Measurements from ENCODE around the gene SCP2.

Gene SCP2, protein sequence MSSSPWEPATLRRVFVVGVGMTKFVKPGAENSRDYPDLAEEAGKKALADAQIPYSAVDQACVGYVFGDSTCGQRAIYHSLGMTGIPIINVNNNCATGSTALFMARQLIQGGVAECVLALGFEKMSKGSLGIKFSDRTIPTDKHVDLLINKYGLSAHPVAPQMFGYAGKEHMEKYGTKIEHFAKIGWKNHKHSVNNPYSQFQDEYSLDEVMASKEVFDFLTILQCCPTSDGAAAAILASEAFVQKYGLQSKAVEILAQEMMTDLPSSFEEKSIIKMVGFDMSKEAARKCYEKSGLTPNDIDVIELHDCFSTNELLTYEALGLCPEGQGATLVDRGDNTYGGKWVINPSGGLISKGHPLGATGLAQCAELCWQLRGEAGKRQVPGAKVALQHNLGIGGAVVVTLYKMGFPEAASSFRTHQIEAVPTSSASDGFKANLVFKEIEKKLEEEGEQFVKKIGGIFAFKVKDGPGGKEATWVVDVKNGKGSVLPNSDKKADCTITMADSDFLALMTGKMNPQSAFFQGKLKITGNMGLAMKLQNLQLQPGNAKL

DNA sequence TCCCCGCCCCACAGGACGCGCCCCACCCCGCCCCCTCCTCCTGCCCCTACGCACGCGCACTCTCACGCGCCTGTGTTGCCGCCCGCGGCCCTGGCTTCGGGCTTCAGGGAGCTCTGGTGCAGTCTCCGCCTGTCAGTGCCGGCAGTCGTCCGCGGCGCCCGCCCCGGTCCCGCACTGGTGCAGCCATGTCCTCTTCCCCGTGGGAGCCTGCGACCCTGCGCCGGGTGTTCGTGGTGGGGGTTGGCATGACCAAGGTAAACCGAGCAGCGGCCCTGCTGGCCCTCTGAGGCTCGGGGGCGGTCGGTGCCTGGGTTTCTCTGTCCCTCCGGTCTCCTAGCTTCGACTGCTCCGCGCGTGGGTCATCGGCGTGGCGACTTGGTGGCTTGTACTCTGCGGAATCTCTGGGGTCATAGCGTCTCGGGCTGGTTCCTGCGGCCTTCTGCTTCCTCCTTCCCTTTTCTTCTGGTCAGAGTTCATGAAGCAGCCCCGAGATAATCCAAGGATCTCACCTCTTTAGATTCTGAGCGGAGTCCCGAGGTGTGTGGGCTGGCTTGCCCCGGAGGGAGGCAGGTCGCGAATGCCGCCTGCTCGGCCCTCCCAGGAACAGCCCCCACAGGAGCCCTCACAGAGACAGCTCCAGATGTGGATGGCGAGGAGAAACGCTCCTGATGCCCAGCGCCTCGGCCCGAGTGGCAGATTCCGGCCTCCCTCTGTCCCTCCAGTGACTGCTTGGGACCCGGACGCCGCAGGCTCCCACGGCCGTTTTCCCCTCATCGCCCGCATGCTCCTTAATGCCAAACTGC, at the start of gene SCP2:
Gene SCP2, plus strand, starts transcription at position 65 of the 803 bp plus-strand sequence. Its CDS starts 121 bp downstream, at position 186.
- H3K36me3 ChIP-seq (ENCODE audit: control insufficient read depth, insufficient read depth, low read length): no peaks in the 10 kb centered on the region
- peak within 1 kb of the TSS; percentile 96 for H3K9ac ChIP-seq (ENCODE audit: low read length)
- no peaks in the 10 kb centered on the region for H3K27me3 ChIP-seq (ENCODE audit: control insufficient read depth, insufficient read depth, low read length)
- peaks cover 26% of the 10 kb centered on the region for H3K4me1 ChIP-seq (ENCODE audit: control insufficient read depth, insufficient read depth, low read length)
- H3K9me3 ChIP-seq (ENCODE audit: control insufficient read depth, low read length): no peaks in the 10 kb centered on the region
- peak within 1 kb of the TSS; percentile 92 for H3K4me3 ChIP-seq (ENCODE audit: low read length)

DNA sequence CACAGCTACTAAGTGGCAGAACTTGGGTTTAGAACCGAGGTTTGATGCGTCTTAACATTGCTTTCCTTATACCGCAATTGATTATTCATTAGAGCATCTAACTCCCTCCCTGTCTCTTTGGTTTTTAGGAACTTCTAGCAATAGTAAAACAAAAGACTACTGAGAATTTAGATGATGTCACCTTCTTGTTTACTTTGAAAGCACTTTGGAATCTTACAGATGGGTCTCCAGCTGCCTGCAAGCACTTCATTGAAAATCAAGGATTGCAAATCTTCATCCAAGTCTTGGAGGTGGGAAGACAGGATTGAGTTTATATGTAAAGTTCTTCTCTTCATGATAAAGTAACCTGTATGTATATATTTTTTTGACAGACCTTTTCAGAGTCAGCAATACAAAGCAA, 49.5 kb upstream of the SCP2 start:
- no peaks in the 10 kb centered on the region for H3K36me3 ChIP-seq (ENCODE audit: control insufficient read depth, insufficient read depth, low read length)
- no peak overlapping the region for H3K4me3 ChIP-seq (ENCODE audit: low read length)
- no peaks in the 10 kb centered on the region for H3K27me3 ChIP-seq (ENCODE audit: control insufficient read depth, insufficient read depth, low read length)

DNA sequence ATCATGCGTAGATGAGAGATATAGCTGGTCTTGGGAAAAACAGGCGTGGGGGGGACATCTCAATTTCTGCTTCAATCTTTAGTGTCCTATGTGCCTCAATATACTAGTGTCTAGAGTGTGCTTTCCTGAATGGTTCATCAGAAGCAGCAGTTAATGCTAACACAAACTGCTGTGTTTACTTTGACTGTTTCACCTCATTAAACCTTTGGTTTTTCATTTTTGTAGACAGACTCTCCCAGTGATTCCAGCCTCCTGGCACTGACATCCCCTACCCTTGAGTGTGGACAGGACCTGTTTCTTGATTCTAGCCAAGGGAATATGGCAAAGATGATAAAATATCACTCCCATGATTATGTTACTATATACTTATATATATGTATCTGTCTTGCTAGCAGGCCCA, 46.9 kb upstream of the SCP2 start:
- Histone ChIP-seq H3K27me3 (ENCODE audit: control insufficient read depth, insufficient read depth, low read length) (no peaks in the 10 kb centered on the region), H3K9me3 (ENCODE audit: control insufficient read depth, low read length) (no peaks in the 10 kb centered on the region), H3K4me3 (ENCODE audit: low read length) (no peak overlapping the region), H3K4me1 (ENCODE audit: control insufficient read depth, insufficient read depth, low read length) (no peaks in the 10 kb centered on the region), H3K36me3 (ENCODE audit: control insufficient read depth, insufficient read depth, low read length) (no peaks in the 10 kb centered on the region), H3K9ac (ENCODE audit: low read length) (no peak overlapping the region)

More for the DNA sequence above, 49.5 kb upstream of the SCP2 start:
- H3K9me3 ChIP-seq (ENCODE audit: control insufficient read depth, low read length): no peaks in the 10 kb centered on the region
- no peaks in the 10 kb centered on the region for H3K4me1 ChIP-seq (ENCODE audit: control insufficient read depth, insufficient read depth, low read length)
- H3K9ac ChIP-seq (ENCODE audit: low read length): no peak overlapping the region

DNA sequence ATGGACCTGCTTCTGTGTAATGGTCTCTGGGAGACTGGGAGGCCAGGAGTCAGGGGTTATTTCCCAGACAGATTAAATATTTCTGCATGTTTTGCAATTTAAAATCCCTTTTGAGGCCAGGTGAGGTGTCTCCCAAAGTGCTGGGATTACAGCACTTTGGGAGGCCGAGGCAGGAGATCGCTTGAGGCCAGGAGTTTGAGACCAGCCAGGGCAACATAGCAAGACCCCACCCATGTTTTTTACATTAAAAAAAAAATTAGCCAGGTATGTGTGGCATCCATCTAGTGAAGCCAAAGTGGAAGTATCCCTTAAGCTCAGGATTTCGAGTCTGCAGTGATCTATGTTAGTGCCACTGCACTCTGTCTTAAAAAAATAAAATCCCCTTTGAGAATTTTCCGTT, 39.6 kb upstream of the SCP2 start:
- H3K4me3 ChIP-seq (ENCODE audit: low read length): no peak overlapping the region
- H3K36me3 ChIP-seq (ENCODE audit: control insufficient read depth, insufficient read depth, low read length): no peaks in the 10 kb centered on the region
- no peaks in the 10 kb centered on the region for H3K27me3 ChIP-seq (ENCODE audit: control insufficient read depth, insufficient read depth, low read length)
- no peaks in the 10 kb centered on the region for H3K9me3 ChIP-seq (ENCODE audit: control insufficient read depth, low read length)
- H3K4me1 ChIP-seq (ENCODE audit: control insufficient read depth, insufficient read depth, low read length): no peaks in the 10 kb centered on the region
- H3K9ac ChIP-seq (ENCODE audit: low read length): no peak overlapping the region

DNA sequence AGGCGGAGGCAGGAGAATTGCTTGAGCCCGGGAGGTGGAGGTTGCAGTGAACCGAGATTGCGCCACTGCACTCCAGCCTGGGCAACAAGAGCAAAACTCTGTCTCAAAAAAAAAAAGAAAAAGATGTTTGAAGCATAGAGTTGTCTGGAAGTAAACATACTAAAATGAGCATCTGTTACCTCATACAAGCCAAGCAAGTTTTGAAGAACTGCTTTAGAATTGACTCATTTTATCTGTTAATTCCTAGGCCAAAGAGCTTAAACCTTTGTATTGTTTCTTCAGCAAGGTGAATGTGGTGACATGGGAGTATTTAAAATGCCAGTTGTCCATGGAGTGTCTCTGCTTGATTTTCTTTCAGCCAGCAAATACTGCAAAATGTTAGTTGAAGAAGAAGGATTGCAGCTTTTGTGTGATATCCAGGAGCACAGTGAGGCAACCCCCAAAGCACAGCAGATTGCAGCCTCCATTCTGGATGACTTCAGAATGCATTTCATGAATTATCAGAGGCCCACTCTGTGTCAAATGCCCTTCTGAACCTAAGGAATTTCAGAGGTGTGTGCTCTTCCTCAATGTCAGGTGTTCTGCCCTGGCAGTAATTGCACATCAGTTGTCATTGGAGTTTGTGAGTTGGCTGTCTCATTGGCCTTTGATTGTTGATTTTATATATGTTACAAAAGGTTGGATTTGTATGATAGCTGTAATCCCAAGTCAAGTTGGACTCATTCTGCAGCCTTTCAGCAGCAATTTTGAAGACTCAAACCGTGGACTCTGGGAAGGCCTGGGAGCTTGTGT, 34.5 kb upstream of the SCP2 start:
- no peaks in the 10 kb centered on the region for H3K4me1 ChIP-seq (ENCODE audit: control insufficient read depth, insufficient read depth, low read length)
- no peak overlapping the region for H3K9ac ChIP-seq (ENCODE audit: low read length)
- H3K4me3 ChIP-seq (ENCODE audit: low read length): no peak overlapping the region
- no peaks in the 10 kb centered on the region for H3K27me3 ChIP-seq (ENCODE audit: control insufficient read depth, insufficient read depth, low read length)
- no peaks in the 10 kb centered on the region for H3K9me3 ChIP-seq (ENCODE audit: control insufficient read depth, low read length)
- H3K36me3 ChIP-seq (ENCODE audit: control insufficient read depth, insufficient read depth, low read length): no peaks in the 10 kb centered on the region

DNA sequence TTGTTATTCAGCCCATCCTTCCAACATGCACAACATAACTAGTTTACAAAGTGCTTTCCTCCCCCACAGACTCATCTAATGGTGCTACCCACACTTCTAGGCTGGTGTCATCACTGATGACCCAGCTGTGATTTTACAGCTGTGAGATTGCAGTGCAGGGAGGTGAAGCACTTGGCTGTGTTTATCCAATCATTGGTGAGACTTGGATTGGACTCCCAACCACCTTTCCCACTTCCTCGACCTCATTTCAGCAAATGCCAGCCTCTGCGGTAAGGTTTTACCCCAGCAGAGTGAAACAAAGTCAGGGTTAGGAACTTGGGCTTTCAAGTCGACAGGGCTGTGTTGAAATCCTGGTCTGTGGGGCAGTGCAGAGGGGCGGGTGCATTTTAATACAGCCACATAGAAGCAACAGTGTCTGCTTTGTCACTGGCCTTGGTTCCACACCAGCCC, 27.6 kb upstream of the SCP2 start:
- no peaks in the 10 kb centered on the region for H3K36me3 ChIP-seq (ENCODE audit: control insufficient read depth, insufficient read depth, low read length)
- no peaks in the 10 kb centered on the region for H3K27me3 ChIP-seq (ENCODE audit: control insufficient read depth, insufficient read depth, low read length)
- H3K9ac ChIP-seq (ENCODE audit: low read length): no peak overlapping the region
- H3K4me1 ChIP-seq (ENCODE audit: control insufficient read depth, insufficient read depth, low read length): no peaks in the 10 kb centered on the region
- no peak overlapping the region for H3K4me3 ChIP-seq (ENCODE audit: low read length)
- H3K9me3 ChIP-seq (ENCODE audit: control insufficient read depth, low read length): no peaks in the 10 kb centered on the region

DNA sequence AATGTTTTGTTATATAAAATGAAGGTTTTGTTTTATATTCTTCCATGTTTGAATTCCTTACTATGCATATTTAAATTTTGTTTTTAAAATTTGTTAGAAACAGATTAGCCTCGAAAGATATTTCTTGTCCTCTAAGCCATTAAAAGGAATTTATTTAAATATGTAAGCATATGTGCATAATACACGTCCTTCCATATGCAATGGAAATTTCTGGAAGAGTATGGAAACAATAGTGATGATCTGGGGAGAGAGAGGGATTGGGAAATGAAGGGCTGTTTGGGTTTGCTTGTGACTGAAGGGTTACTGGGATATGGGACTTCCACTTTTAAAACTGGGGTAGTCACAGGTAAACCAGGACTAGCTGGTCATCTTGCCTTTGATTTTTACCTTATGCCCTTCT, 26.7 kb upstream of the SCP2 start:
- no peaks in the 10 kb centered on the region for H3K9me3 ChIP-seq (ENCODE audit: control insufficient read depth, low read length)
- H3K4me1 ChIP-seq (ENCODE audit: control insufficient read depth, insufficient read depth, low read length): peaks cover 7% of the 10 kb centered on the region
- H3K4me3 ChIP-seq (ENCODE audit: low read length): no peak overlapping the region

DNA sequence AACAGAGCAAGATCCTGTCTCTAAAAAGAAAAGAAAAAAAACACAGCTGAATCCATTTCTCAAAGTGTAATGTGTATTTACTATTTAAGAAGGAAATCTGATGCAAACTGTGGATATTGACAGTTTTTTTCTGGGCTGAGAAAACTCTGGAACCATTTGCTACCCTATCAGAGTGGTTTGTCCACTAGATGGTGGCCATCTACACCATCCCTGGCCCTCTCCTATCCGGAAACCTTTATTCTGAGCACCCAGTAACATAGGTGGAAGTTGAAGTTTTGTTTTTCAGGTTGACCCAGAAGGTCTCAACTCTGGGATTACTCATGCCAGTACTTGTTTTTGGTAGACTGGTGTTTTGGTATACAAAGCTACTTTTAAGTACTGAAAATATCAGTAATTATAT, 25.7 kb upstream of the SCP2 start:
- H3K36me3 ChIP-seq (ENCODE audit: control insufficient read depth, insufficient read depth, low read length): no peaks in the 10 kb centered on the region
- H3K9ac ChIP-seq (ENCODE audit: low read length): no peak overlapping the region
- peaks cover 16% of the 10 kb centered on the region for H3K4me1 ChIP-seq (ENCODE audit: control insufficient read depth, insufficient read depth, low read length)
- no peaks in the 10 kb centered on the region for H3K27me3 ChIP-seq (ENCODE audit: control insufficient read depth, insufficient read depth, low read length)
- H3K9me3 ChIP-seq (ENCODE audit: control insufficient read depth, low read length): no peaks in the 10 kb centered on the region
- no peak overlapping the region for H3K4me3 ChIP-seq (ENCODE audit: low read length)

More for the DNA sequence above, 26.7 kb upstream of the SCP2 start:
- Histone ChIP-seq H3K9ac (ENCODE audit: low read length) (no peak overlapping the region), H3K36me3 (ENCODE audit: control insufficient read depth, insufficient read depth, low read length) (no peaks in the 10 kb centered on the region), H3K27me3 (ENCODE audit: control insufficient read depth, insufficient read depth, low read length) (no peaks in the 10 kb centered on the region)

DNA sequence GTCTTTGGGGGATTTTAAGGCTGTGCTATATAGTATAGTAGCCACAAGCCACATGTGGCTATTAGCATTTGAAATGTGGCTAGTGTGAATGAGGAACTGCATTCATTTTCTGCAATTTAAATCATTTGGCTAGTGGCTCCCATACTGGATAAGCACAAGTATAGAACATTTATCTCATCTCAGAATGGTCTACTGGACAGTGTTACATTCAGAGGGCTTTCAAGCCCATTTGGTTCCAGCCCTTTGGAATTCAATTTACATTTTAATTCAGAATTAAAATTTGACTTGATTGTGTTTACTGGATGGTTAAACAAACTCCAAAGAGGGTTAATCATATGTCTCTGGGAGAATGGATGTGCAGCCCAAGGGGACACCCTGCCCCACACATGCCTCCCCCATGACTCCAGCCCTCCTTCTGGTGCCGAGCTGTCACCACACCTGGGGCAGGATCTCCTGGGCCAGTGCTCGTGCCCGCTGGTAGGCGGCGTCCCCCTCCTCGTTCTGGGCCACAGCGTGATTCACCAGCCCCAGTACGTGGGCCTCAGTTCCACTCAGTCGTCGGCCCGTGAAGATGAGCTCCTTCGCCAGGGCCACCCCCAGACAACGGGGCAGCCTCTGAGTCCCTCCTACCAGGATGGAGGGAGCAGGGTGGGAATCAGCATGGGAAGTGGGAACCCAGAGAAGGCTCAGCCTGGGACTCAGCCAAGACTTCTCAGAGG, 22.7 kb upstream of the SCP2 start:
- no peak overlapping the region for H3K9ac ChIP-seq (ENCODE audit: low read length)
- H3K27me3 ChIP-seq (ENCODE audit: control insufficient read depth, insufficient read depth, low read length): no peaks in the 10 kb centered on the region
- H3K4me1 ChIP-seq (ENCODE audit: control insufficient read depth, insufficient read depth, low read length): peaks cover 24% of the 10 kb centered on the region
- no peak overlapping the region for H3K4me3 ChIP-seq (ENCODE audit: low read length)
- H3K9me3 ChIP-seq (ENCODE audit: control insufficient read depth, low read length): no peaks in the 10 kb centered on the region
- H3K36me3 ChIP-seq (ENCODE audit: control insufficient read depth, insufficient read depth, low read length): peaks cover 3% of the 10 kb centered on the region

DNA sequence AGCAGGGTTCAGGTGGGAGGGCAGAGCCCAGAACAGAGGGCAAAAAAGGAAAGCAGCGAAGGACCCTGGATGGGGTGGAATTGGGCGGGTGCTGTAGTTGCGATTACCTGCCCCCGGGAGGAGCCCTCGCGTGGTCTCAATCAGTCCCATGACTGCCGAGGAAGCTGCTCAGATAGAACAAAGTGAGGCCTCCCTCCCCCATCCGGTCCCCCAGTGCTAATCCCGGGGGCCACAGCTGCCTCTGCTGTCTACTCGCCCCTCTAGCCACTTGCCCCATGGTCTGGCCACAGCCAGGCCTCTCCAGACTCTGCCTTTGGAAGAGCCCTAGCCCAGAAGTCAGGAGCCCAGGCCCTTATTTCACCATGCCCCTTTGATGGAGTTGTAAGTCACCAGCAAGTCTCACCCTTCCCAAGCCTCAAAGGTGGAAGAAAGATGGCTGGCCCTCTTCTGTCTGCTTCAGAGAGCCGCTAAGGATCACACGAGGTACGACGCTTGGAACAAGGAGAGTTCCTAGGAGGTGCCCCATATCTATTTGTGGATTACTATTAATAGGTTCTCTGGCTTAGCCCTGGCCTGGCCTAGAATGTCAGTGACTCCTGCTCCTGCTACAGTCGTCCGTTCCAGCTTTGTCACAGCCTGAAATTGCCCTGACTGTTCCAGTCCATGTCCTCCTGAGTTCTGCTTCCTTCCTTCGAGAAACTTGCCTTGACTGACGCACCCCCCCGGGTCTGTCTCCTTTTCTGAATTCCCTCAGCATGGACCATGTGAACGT, 22.0 kb upstream of the SCP2 start:
- peak overlapping the region; percentile 31 for H3K9ac ChIP-seq (ENCODE audit: low read length)
- H3K36me3 ChIP-seq (ENCODE audit: control insufficient read depth, insufficient read depth, low read length): peaks cover 3% of the 10 kb centered on the region
- H3K4me3 ChIP-seq (ENCODE audit: low read length): no peak overlapping the region
- H3K9me3 ChIP-seq (ENCODE audit: control insufficient read depth, low read length): no peaks in the 10 kb centered on the region
- H3K27me3 ChIP-seq (ENCODE audit: control insufficient read depth, insufficient read depth, low read length): no peaks in the 10 kb centered on the region
- H3K4me1 ChIP-seq (ENCODE audit: control insufficient read depth, insufficient read depth, low read length): peaks cover 24% of the 10 kb centered on the region

All from mucosa of stomach (tissue), 1 donor.